IPS-18c (cell line): Measurements from ENCODE around the gene SETD5.
A peak's percentile ranks its signal among the peaks of the same experiment; 100 is the strongest.

Experiments
- H3K4me3 ChIP-seq: 2 replicates; pipeline ENCODE4 v1.7.0; 2013; ENCODE audit warnings: low read depth, mild to moderate bottlenecking, low read length, moderate library complexity; ENCODE audit not compliant: insufficient read depth
- H3K9me3 ChIP-seq: one replicate; pipeline ENCODE4 v1.6.1; 2013; ENCODE audit warnings: mild to moderate bottlenecking, low read length, moderate library complexity; ENCODE audit not compliant: control insufficient read depth, insufficient read depth

Gene SETD5

GRCh38 chr3:9400616-9401015 lies 3.2 kb downstream of the SETD5 start:
- Histone ChIP-seq H3K9me3 (no peaks in the 10 kb centered on the region), H3K4me3 (no peak overlapping the region)

GRCh38 chr3:9401986-9402385 lies 4.6 kb downstream of the SETD5 start:
- H3K4me3 ChIP-seq, result peak overlapping the region; percentile 17; the same call in 1 of the 2 replicates
- H3K9me3 ChIP-seq, result no peaks in the 10 kb centered on the region

GRCh38 chr3:9402410-9403228 lies 5.2 kb downstream of the SETD5 start:
- H3K9me3 ChIP-seq, result no peaks in the 10 kb centered on the region
- H3K4me3 ChIP-seq, result peak overlapping the region; percentile 34; the same call in 1 of the 2 replicates

- Histone ChIP-seq H3K9me3 (no peaks in the 10 kb centered on the region), H3K4me3 (no peak overlapping the region)
Measured at GRCh38 chr3:9403463-9403862, 6.0 kb downstream of the SETD5 start.

GRCh38 chr3:9404680-9405079 lies 7.3 kb downstream of the SETD5 start:
- Histone ChIP-seq H3K4me3 (no peak overlapping the region), H3K9me3 (no peaks in the 10 kb centered on the region)

GRCh38 chr3:9405756-9406155 lies 8.3 kb downstream of the SETD5 start:
- H3K9me3 ChIP-seq, result no peaks in the 10 kb centered on the region
- no peak overlapping the region for H3K4me3 ChIP-seq

- no peaks in the 10 kb centered on the region for H3K9me3 ChIP-seq
- H3K4me3 ChIP-seq, result no peak overlapping the region
Measured at GRCh38 chr3:9406856-9407626, 9.6 kb downstream of the SETD5 start.

- Histone ChIP-seq H3K9me3 (no peaks in the 10 kb centered on the region), H3K4me3 (no peak overlapping the region)
Measured at GRCh38 chr3:9408061-9408460, 10.6 kb downstream of the SETD5 start.

GRCh38 chr3:9408546-9408945 lies 11.1 kb downstream of the SETD5 start:
- H3K4me3 ChIP-seq, result no peak overlapping the region

GRCh38 chr3:9409981-9410854 lies 12.8 kb downstream of the SETD5 start:
- H3K4me3 ChIP-seq, result no peak overlapping the region
- no peaks in the 10 kb centered on the region for H3K9me3 ChIP-seq

More at GRCh38 chr3:9408546-9408945, 11.1 kb downstream of the SETD5 start:
- H3K9me3 ChIP-seq, result no peaks in the 10 kb centered on the region

GRCh38 chr3:9411302-9411701 lies 13.9 kb downstream of the SETD5 start:
- H3K4me3 ChIP-seq, result no peak overlapping the region
- H3K9me3 ChIP-seq, result no peaks in the 10 kb centered on the region

GRCh38 chr3:9412293-9412692 lies 14.9 kb downstream of the SETD5 start:
- Histone ChIP-seq H3K9me3 (no peaks in the 10 kb centered on the region), H3K4me3 (no peak overlapping the region)

GRCh38 chr3:9414826-9415225 lies 17.4 kb downstream of the SETD5 start:
- no peaks in the 10 kb centered on the region for H3K9me3 ChIP-seq
- H3K4me3 ChIP-seq, result no peak overlapping the region

- H3K9me3 ChIP-seq, result no peaks in the 10 kb centered on the region
- no peak overlapping the region for H3K4me3 ChIP-seq
Measured at GRCh38 chr3:9415485-9416138, 18.2 kb downstream of the SETD5 start.

- no peaks in the 10 kb centered on the region for H3K9me3 ChIP-seq
- no peak overlapping the region for H3K4me3 ChIP-seq
Measured at GRCh38 chr3:9416139-9416780, 18.8 kb downstream of the SETD5 start.

GRCh38 chr3:9420850-9421549 lies 23.6 kb downstream of the SETD5 start:
- H3K9me3 ChIP-seq, result no peaks in the 10 kb centered on the region

More at GRCh38 chr3:9420850-9421549, 23.6 kb downstream of the SETD5 start:
- no peak overlapping the region for H3K4me3 ChIP-seq
